HCT116 (cell line): ENCODE data around the gene EVL. TPM values are rescaled to one million over a fixed set of nuclear protein-coding genes. Genes with fewer than 3 reads are reported as not detected.

Source experiments
- ATAC-seq: fragments of 200-7000 bp; cut with Tn5 transposase; 2 replicates; pipeline ENCODE4 v1.9.1; 2020; ENCODE audit warnings: mild to moderate bottlenecking, moderate library complexity
- BruUV-seq: library from RNA; stranded (reverse); fragments of 400-500 nt; replicated peaks from 2 replicates; lab custom pipeline; 2021; lab: Mats Ljungman, UMichigan
- CTCF ChIA-PET: fragments of 300-600 bp; sonication (Branson Sonifier 250); formaldehyde crosslinking; loops from one replicate; lab custom pipeline; 2021; ENCODE audit warnings: antibody characterized with exemption; lab: Charles Lee
- POLR2A ChIA-PET: fragments of 300-600, 350-600 bp; sonication (Branson Sonifier 250); formaldehyde crosslinking; loops from one replicate; lab custom pipeline; 2021; ENCODE audit warnings: antibody characterized with exemption; lab: Charles Lee
- RAD21 ChIA-PET, 2 experiments: fragments of 300-600 bp; sonication (Branson Sonifier 250); formaldehyde crosslinking; loops; one replicate each; lab custom pipeline; 2023; ENCODE audit warnings: low total read pairs in 2 of 2; ENCODE audit not compliant: uncharacterized antibody in 2 of 2, unreplicated experiment in 2 of 2, low non-redundant PET in 1 of 2; lab: Charles Lee
- DNase-seq: peaks from one replicate; pipeline ENCODE4 v3.0.0-alpha.2; 2010; ENCODE audit warnings: low read depth, low spot score
- H2AFZ ChIP-seq: fragments of 200-600 bp; shearing (Covaris generic), sonication (generic); 2 replicates; pipeline ENCODE4 v1.6.1; 2017; ENCODE audit warnings: low read depth, mixed run types, mixed read lengths, antibody characterized with exemption, low read length; ENCODE audit not compliant: poor library complexity, severe bottlenecking
- H3K27ac ChIP-seq: 2 replicates; pipeline ENCODE4 v1.5.1; 2012; ENCODE audit warnings: low read depth, low read length
- H3K27me3 ChIP-seq: fragments of 200-600 bp; sonication (generic); 2 replicates; pipeline ENCODE4 v1.6.1; 2016; ENCODE audit warnings: mixed run types, low read length, mixed read lengths; ENCODE audit not compliant: insufficient read depth
- H3K36me3 ChIP-seq, 2 experiments: fragments of 200-500 bp in 1 of 2; fragments of 200-600 bp in 1 of 2; sonication (Bioruptor generic) in 1 of 2; sonication (generic) in 1 of 2; 2 replicates each; pipeline versions ENCODE4 v1.5.1 to v1.6.1; 2014 to 2016; ENCODE audit warnings: low read length in 2 of 2, inconsistent platforms in 1 of 2, mixed read lengths in 1 of 2, mixed run types in 1 of 2; ENCODE audit not compliant: insufficient read depth in 2 of 2, control insufficient read depth in 1 of 2
- H3K4me1 ChIP-seq, 2 experiments: fragments of 200-600 bp in 1 of 2; sonication (generic) in 1 of 2; 2 replicates each; pipeline versions ENCODE4 v1.5.1 to v1.6.1; 2012 to 2017; ENCODE audit warnings: low read length in 2 of 2, inconsistent platforms in 1 of 2, mild to moderate bottlenecking in 1 of 2, mixed read lengths in 1 of 2, mixed run types in 1 of 2, moderate library complexity in 1 of 2; ENCODE audit not compliant: insufficient read depth in 2 of 2, control insufficient read depth in 1 of 2
- H3K4me2 ChIP-seq: fragments of 200-600 bp; sonication (generic); 2 replicates; pipeline ENCODE4 v1.6.1; 2017; ENCODE audit warnings: mixed run types, low read length, mixed read lengths
- H3K4me3 ChIP-seq, 2 experiments: fragments of 200-600 bp in 1 of 2; sonication (generic) in 1 of 2; replicated peaks in 1 of 2; 2 replicates each; pipeline ENCODE4 v1.5.1; 2011 to 2016; ENCODE audit warnings: low read length in 2 of 2, control low read depth in 1 of 2, low read depth in 1 of 2, mild to moderate bottlenecking in 1 of 2, mixed read lengths in 1 of 2, mixed run types in 1 of 2
- H3K79me2 ChIP-seq: fragments of 200-600 bp; sonication (generic); 2 replicates; pipeline ENCODE4 v1.6.1; 2017; ENCODE audit warnings: mild to moderate bottlenecking, mixed run types, low read length, moderate library complexity, mixed read lengths; ENCODE audit not compliant: insufficient read depth
- H3K9ac ChIP-seq: fragments of 200-600 bp; sonication (generic); 2 replicates; pipeline ENCODE4 v1.6.1; 2016; ENCODE audit warnings: low read length, mixed read lengths
- H3K9me2 ChIP-seq: fragments of 200-600 bp; sonication (generic), shearing (Covaris generic); 2 replicates; pipeline ENCODE4 v1.6.1; 2017; ENCODE audit warnings: mixed run types, mild to moderate bottlenecking, moderate library complexity; ENCODE audit not compliant: insufficient read depth
- H3K9me3 ChIP-seq, 2 experiments: fragments of 200-500 bp in 1 of 2; fragments of 200-600 bp in 1 of 2; sonication (Bioruptor generic) in 1 of 2; sonication (generic) in 1 of 2; 2 replicates each; pipeline ENCODE4 v1.6.1; 2014 to 2017; ENCODE audit warnings: low read length in 2 of 2, mixed read lengths in 2 of 2, inconsistent platforms in 1 of 2, low read depth in 1 of 2, mild to moderate bottlenecking in 1 of 2, mixed run types in 1 of 2, moderate library complexity in 1 of 2; ENCODE audit not compliant: control insufficient read depth in 1 of 2, insufficient read depth in 1 of 2
- H4K20me1 ChIP-seq: fragments of 200-600 bp; sonication (generic), shearing (Covaris generic); 2 replicates; pipeline ENCODE4 v1.6.1; 2017; ENCODE audit warnings: mixed run types, mild to moderate bottlenecking, moderate library complexity; ENCODE audit not compliant: insufficient read depth
- CBX3 ChIP-seq: IDR thresholded peaks from 2 replicates; pipeline ENCODE4 v1.6.1; 2012; ENCODE audit warnings: low read depth
- CEBPB ChIP-seq: IDR thresholded peaks from 2 replicates; pipeline ENCODE4 v1.6.1; 2012; ENCODE audit warnings: low read depth
- EGR1 ChIP-seq: IDR thresholded peaks from 2 replicates; pipeline ENCODE4 v1.6.1; 2012; ENCODE audit warnings: low read depth
- ELF1 ChIP-seq: IDR thresholded peaks from 2 replicates; pipeline ENCODE4 v1.6.1; 2012; ENCODE audit warnings: low read depth, borderline replicate concordance
- EZH2 ChIP-seq: fragments of 200-600 bp; sonication (generic); IDR thresholded peaks from 2 replicates; pipeline ENCODE4 v1.6.1; 2017; ENCODE audit warnings: antibody characterized with exemption, mixed run types
- EZH2phosphoT487 ChIP-seq: fragments of 200-600 bp; IDR thresholded peaks from 2 replicates; pipeline ENCODE4 v1.6.1; 2018; ENCODE audit warnings: antibody characterized with exemption, borderline replicate concordance
- FOSL1 ChIP-seq: IDR thresholded peaks from 2 replicates; pipeline ENCODE4 v1.6.1; 2012; ENCODE audit warnings: low read depth
- JUND ChIP-seq: IDR thresholded peaks from 2 replicates; pipeline ENCODE4 v1.6.1; 2012
- POLR2A ChIP-seq: IDR thresholded peaks from 2 replicates; pipeline ENCODE4 v1.7.0; 2011; ENCODE audit warnings: borderline replicate concordance; ENCODE audit not compliant: insufficient read depth, insufficient read length; ENCODE audit errors: extremely low read depth
- RAD21 ChIP-seq: IDR thresholded peaks from 2 replicates; pipeline ENCODE4 v1.6.1; 2012; ENCODE audit warnings: low read depth, mild to moderate bottlenecking
- REST ChIP-seq: IDR thresholded peaks from 2 replicates; pipeline ENCODE4 v1.6.1; 2012; ENCODE audit warnings: low read depth
- SIN3A ChIP-seq: IDR thresholded peaks from 2 replicates; pipeline ENCODE4 v1.6.1; 2012; ENCODE audit warnings: low read depth
- SP1 ChIP-seq: IDR thresholded peaks from 2 replicates; pipeline ENCODE4 v1.6.1; 2012; ENCODE audit warnings: low read depth
- SRF ChIP-seq: IDR thresholded peaks from 2 replicates; pipeline ENCODE4 v1.6.1; 2012; ENCODE audit warnings: low read depth
- TCF7L2 ChIP-seq: IDR thresholded peaks from 2 replicates; pipeline ENCODE4 v1.7.0; 2011; ENCODE audit warnings: borderline replicate concordance, inconsistent platforms; ENCODE audit not compliant: insufficient read depth, insufficient read length; ENCODE audit errors: extremely low read depth
- YY1 ChIP-seq: IDR thresholded peaks from 2 replicates; pipeline ENCODE4 v1.6.1; 2011; ENCODE audit warnings: low read length, low read depth, moderate library complexity, mild to moderate bottlenecking; ENCODE audit not compliant: insufficient replicate concordance; ENCODE audit errors: extremely low read depth
- ZBTB33 ChIP-seq: IDR thresholded peaks from 2 replicates; pipeline ENCODE4 v1.6.1; 2011; ENCODE audit warnings: mild to moderate bottlenecking, low read length, moderate library complexity; ENCODE audit not compliant: insufficient replicate concordance; ENCODE audit errors: extremely low read depth
- ZFX ChIP-seq: fragments of 450-650 bp; IDR thresholded peaks from 2 replicates; pipeline ENCODE4 v1.6.1; 2017
- ZNF274 ChIP-seq: fragments of 200-500 bp; sonication (Bioruptor generic); IDR thresholded peaks from 2 replicates; pipeline ENCODE4 v1.6.1; 2014; ENCODE audit warnings: mild to moderate bottlenecking, low read depth, low read length, inconsistent platforms
- intact Hi-C: fragments of 100-400 bp; cut with micrococcal nuclease; formaldehyde crosslinking; loops from 2 replicates; pipeline ENCODE4 v1.10.0; 2022
- total RNA-seq: library from RNA; stranded (reverse); gene quantifications from one replicate; pipeline ENCODE4 v1.2.1, GENCODE V29; 2021; ENCODE audit not compliant: unreplicated experiment
- TF ChIP-seq, protein P1 (sequence below): IDR thresholded peaks from 2 replicates; pipeline ENCODE4 v1.6.1; 2012
- TF ChIP-seq, protein P2 (sequence below): IDR thresholded peaks from 2 replicates; pipeline ENCODE4 v1.6.1; 2012

EVL gene
- total RNA-seq, 1 experiment from 2014 or later = 19.9 TPM

DNA sequence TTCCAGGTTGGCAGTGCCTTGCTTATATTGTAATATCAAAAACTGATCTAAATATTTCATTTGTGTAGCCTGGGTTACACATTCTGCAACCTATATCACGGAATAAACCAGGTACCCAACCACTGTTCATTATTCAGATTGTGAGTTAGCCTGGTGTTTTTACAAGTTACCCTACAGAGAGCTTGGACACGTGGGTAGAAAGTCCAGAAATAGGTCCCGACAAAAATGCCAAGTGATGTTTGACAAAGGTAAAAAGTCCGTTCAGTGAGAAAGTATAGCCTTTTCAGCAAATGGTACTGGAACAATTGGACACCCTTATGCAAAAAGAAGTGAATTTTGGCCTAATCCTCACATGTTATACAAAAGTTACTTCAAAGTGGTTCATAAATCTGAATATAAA is 17.6 kb upstream of the EVL start (continued):
- TF ChIP-seq CBX3 (no peak), POLR2A (no peak), ZBTB33 (no peak)

GRCh38 chr14:100048786-100049185 is 16.4 kb upstream of the EVL start:
- ATAC-seq (no peak), DNase-seq (no peak)
- no peaks in the 10 kb centered on the region for H3K9me2 ChIP-seq
- RAD21 ChIA-PET = no interaction called here
- BruUV-seq = no TSS peak
- H3K9ac ChIP-seq = no peak overlapping the region
- no peaks in the 10 kb centered on the region for H3K27me3 ChIP-seq
- intact Hi-C loops = no loop called here
- no peak overlapping the region for H3K4me3 ChIP-seq
- no peak overlapping the region for H2AFZ ChIP-seq
- H3K79me2 ChIP-seq = no peaks in the 10 kb centered on the region
- POLR2A ChIA-PET = no interaction called here
- H3K36me3 ChIP-seq = no peaks in the 10 kb centered on the region
- no peaks in the 10 kb centered on the region for H4K20me1 ChIP-seq
- no peak for TF ChIP-seq CEBPB
- TF ChIP-seq, protein P1, sequence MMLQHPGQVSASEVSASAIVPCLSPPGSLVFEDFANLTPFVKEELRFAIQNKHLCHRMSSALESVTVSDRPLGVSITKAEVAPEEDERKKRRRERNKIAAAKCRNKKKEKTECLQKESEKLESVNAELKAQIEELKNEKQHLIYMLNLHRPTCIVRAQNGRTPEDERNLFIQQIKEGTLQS = no peak
- TF ChIP-seq SP1 = no peak
- no peak for TF ChIP-seq EZH2phosphoT487
- TF ChIP-seq ZNF274 = no peak
- TF ChIP-seq TCF7L2 = no peak
- TF ChIP-seq JUND = no peak
- no peak for TF ChIP-seq EGR1
- TF ChIP-seq RAD21 = no peak
- TF ChIP-seq EZH2 = no peak
- TF ChIP-seq, protein P2, sequence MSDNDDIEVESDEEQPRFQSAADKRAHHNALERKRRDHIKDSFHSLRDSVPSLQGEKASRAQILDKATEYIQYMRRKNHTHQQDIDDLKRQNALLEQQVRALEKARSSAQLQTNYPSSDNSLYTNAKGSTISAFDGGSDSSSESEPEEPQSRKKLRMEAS = no peak
- TF ChIP-seq CBX3 = no peak
- TF ChIP-seq ELF1 = no peak
- no peak for TF ChIP-seq REST
- TF ChIP-seq SIN3A = no peak
- TF ChIP-seq FOSL1 = no peak
- TF ChIP-seq SRF = no peak
- TF ChIP-seq POLR2A = no peak
- no peak for TF ChIP-seq ZFX
- no peak for TF ChIP-seq YY1
- CTCF ChIA-PET = no interaction called here
- H3K9me3 ChIP-seq = no peaks in the 10 kb centered on the region
- H3K4me1 ChIP-seq = no peaks in the 10 kb centered on the region
- no peak overlapping the region for H3K4me2 ChIP-seq
- no peak overlapping the region for H3K27ac ChIP-seq
